Heart left ventricle (tissue), 16 donors: ENCODE data around the gene MYO5A. TPM values are rescaled to one million over a fixed set of nuclear protein-coding genes. Genes with fewer than 3 reads are reported as not detected.
"Not testable (repeated sequence)": the region's sequence is repeated elsewhere in the genome, so short reads cannot be mapped to it uniquely, and the experiment has no call there.

Experiments
- ATAC-seq, 4 donors: fragments of 200-7000 bp; cut with Tn5 transposase; one replicate each; pipeline ENCODE4 v1.9.1; 2020 to 2022; ENCODE audit warnings: moderate library complexity in 4 of 4, mild to moderate bottlenecking in 3 of 4, moderate number of reproducible peaks in 1 of 4
- DNase-seq, 5 donors: peaks; one replicate each; pipeline ENCODE4 v3.0.0-alpha.2; 2020
- H3K27ac ChIP-seq, 12 donors: fragments of 200-600 bp; sonication (generic) in 4 of 12; one replicate each; pipeline versions ENCODE4 v1.5.0 to v1.8.0; 2016 to 2022; ENCODE audit warnings: mild to moderate bottlenecking in 2 of 12
- H3K27me3 ChIP-seq, 9 donors: fragments of 200-600 bp; sonication (generic) in 2 of 9; one replicate each; pipeline versions ENCODE4 v1.5.1 to v1.8.0; 2016 to 2022; ENCODE audit warnings: mild to moderate bottlenecking in 3 of 9
- H3K36me3 ChIP-seq, 9 donors: fragments of 200-600 bp; sonication (generic) in 2 of 9; one replicate each; pipeline versions ENCODE4 v1.5.0 to v1.8.0; 2018 to 2022; ENCODE audit warnings: mild to moderate bottlenecking in 2 of 9
- H3K4me1 ChIP-seq, 12 donors: fragments of 200-600 bp; sonication (generic) in 4 of 12; one replicate each; pipeline versions ENCODE4 v1.5.0 to v1.8.0; 2016 to 2022; ENCODE audit warnings: mild to moderate bottlenecking in 3 of 12
- H3K4me3 ChIP-seq, 12 donors: fragments of 200-600 bp; sonication (generic) in 4 of 12; one replicate each; pipeline versions ENCODE4 v1.5.0 to v1.8.0; 2017 to 2022; ENCODE audit warnings: mild to moderate bottlenecking in 9 of 12, moderate library complexity in 4 of 12
- H3K9me3 ChIP-seq, 12 donors: fragments of 200-600 bp; sonication (generic) in 4 of 12; one replicate each; pipeline versions ENCODE4 v1.5.0 to v1.8.0; 2016 to 2022; ENCODE audit warnings: mild to moderate bottlenecking in 1 of 12
- CTCF ChIP-seq, 12 donors: fragments of 200-600 bp; sonication (generic) in 4 of 12; IDR thresholded peaks; one replicate each; pipeline versions ENCODE4 v1.5.0 to v1.8.0; 2018 to 2022; ENCODE audit warnings: antibody characterized with exemption in 12 of 12, mild to moderate bottlenecking in 5 of 12
- POLR2A ChIP-seq, 2 donors: fragments of 450-650 bp; IDR thresholded peaks; one replicate each; pipeline ENCODE4 v1.6.1; 2017; ENCODE audit warnings: antibody characterized with exemption in 2 of 2, mild to moderate bottlenecking in 2 of 2, moderate library complexity in 2 of 2
- WGBS, 4 donors: extraction: QIAGEN DNeasy Blood & Tissue Kit in 2 of 4; methylation state at CpG; one replicate each; pipeline versions ENCODE4 v1.1.5 to v1.1.7; 2013 to 2018; 5-methylcytosine and 5-hydroxymethylcytosine counted together
- intact Hi-C, 10 donors: fragments of 100-400 bp; cut with DNase I; formaldehyde crosslinking; loops; one replicate each; pipeline versions ENCODE4 v1.11.1 to v1.14.2; 2022
- polyA plus RNA-seq, 2 donors: library from polyadenylated mRNA; stranded (reverse); fragments of 200-250 nt; gene quantifications; one replicate each; pipeline ENCODE4 v1.2.3, GENCODE V29; 2013
- total RNA-seq, 9 donors: library from RNA; depleted of rRNA in 2 of 9; stranded (reverse); fragments of >200 nt in 2 of 9; fragmentation: NEBNext Ultra II Directional in 3 of 9; extraction: Animal tissue kit (Norgen Biotek cat#: 25700) in 3 of 9; gene quantifications; one replicate each; pipeline versions ENCODE4 v1.1.0 to v1.2.4, GENCODE V29; 2016 to 2023
- donor health status: ischemic (EF 13 %, LVEDD 7.1; RV severe dilation, severe dysfunction).
- donor health status: healthy with polysubstance abuse.
- donor health status: DM: no; HTN: yes; CAD: no.
- donor health status: DM: no; HTN: no; CAD: no.
- donor health status: ischemic (EF 25% LVEDD 6.9; RV normal size, moderate dysfunction).
- donor health status: ischemic (EF 25% LVEDD 5.7; RV mildly dilated, moderate dysfunction).
- donor health status: healthy.
- donor health status: DM: yes; HTN: yes; CAD: no.
- donor health status: ischemic (EF 35%, LVEDD 5.7; RV mildly dilated, moderate dysfunction).
- donor health status: nonischemic (EF 11% LVEDD 7.7; RV severe dilation, severe dysfunction).
- donor health status: DM: yes; HTN: yes; CAD: no.
- donor health status: PGD.
- donor health status: ischemic (EF 29% LVEDD 5.4; RV normal size, mild dysfunction).
- donor health status: nonischemic (EF 23%, LVEDD 6.1; RV moderate dilation, normal function).

The MYO5A gene
- total and polyA plus RNA-seq, 11 donors: 3.2 to 29.6 (median 6.9) TPM

GRCh38 chr15:52440946-52441345 lies 87.7 kb downstream of the MYO5A start:
- H3K27ac ChIP-seq: peak overlapping the region in 1 of 12 donors; percentile 63

GRCh38 chr15:52440414-52440813 lies 88.3 kb downstream of the MYO5A start:
- DNase-seq: no peak
- Histone ChIP-seq H3K9me3 (no peaks in the 10 kb centered on the region), H3K4me3 (no peak overlapping the region), H3K36me3 (no peaks in the 10 kb centered on the region), H3K4me1 (peaks cover 0 to 64% (median 18%) of the 10 kb centered on the region in 12 donors), H3K27ac (peak overlapping the region in 1 of 12 donors; percentile 63), H3K27me3 (no peaks in the 10 kb centered on the region)
- TF ChIP-seq POLR2A (IDR thresholded peaks at IDR 0.05) (no peak), CTCF (IDR thresholded peaks at IDR 0.05) (no peak)
- no peak for ATAC-seq
- intact Hi-C loops: loop anchor here in 1 of 10 donors (10.0 kb wide), 1 partner anchor 84 kb away; the partner anchor contains the start of gene MYO5A
- WGBS, 4 donors: 68 to 89% (median 87%) methylated on average over 4 of the region's 4 CpGs

More at GRCh38 chr15:52440946-52441345, 87.7 kb downstream of the MYO5A start:
- Histone ChIP-seq H3K27me3 (no peaks in the 10 kb centered on the region), H3K4me1 (peaks cover 0 to 69% (median 19%) of the 10 kb centered on the region in 12 donors), H3K4me3 (no peak overlapping the region), H3K9me3 (peaks cover 0 to 4% (median 0%) of the 10 kb centered on the region in 12 donors), H3K36me3 (no peaks in the 10 kb centered on the region)
- DNase-seq (no peak), ATAC-seq (no peak)
- 63 to 87% (median 73%) methylated on average over 2 of the region's 2 CpGs for WGBS, 4 donors
- TF ChIP-seq POLR2A (IDR thresholded peaks at IDR 0.05): no peak
- no peak for TF ChIP-seq CTCF (IDR thresholded peaks at IDR 0.05)
- intact Hi-C loops: loop anchor here in 1 of 10 donors (10.0 kb wide), 1 partner anchor 84 kb away; the partner anchor contains the start of gene MYO5A

- no peak for DNase-seq
- H3K27ac ChIP-seq: peak overlapping the region in 2 of 12 donors; percentile 22 to 63
- H3K36me3 ChIP-seq: no peaks in the 10 kb centered on the region
- no peak for ATAC-seq
- TF ChIP-seq POLR2A (IDR thresholded peaks at IDR 0.05): no peak
- H3K4me3 ChIP-seq: no peak overlapping the region
- intact Hi-C loops: no loop called here
- H3K9me3 ChIP-seq: no peaks in the 10 kb centered on the region
- H3K27me3 ChIP-seq: no peaks in the 10 kb centered on the region
- H3K4me1 ChIP-seq: peaks cover 0 to 54% (median 15%) of the 10 kb centered on the region in 12 donors
Measured at GRCh38 chr15:52439470-52439869, 89.2 kb downstream of the MYO5A start.

GRCh38 chr15:52439042-52439441 lies 89.6 kb downstream of the MYO5A start:
- DNase-seq, ATAC-seq, H3K4me3 ChIP-seq, intact Hi-C loops, H3K36me3 ChIP-seq, H3K9me3 ChIP-seq, H3K27me3 ChIP-seq: not testable (repeated sequence)
- peaks cover 0 to 52% (median 15%) of the 10 kb centered on the region in 12 donors for H3K4me1 ChIP-seq
- WGBS, 4 donors: 87 to 96% (median 95%) methylated on average over 8 to 9 of the region's 9 CpGs
- peak overlapping the region in 1 of 12 donors; percentile 59 for H3K27ac ChIP-seq

- peak in 2 of 5 donors; percentile 16 to 33 for DNase-seq
- H3K4me3 ChIP-seq: no peak overlapping the region
- TF ChIP-seq POLR2A (IDR thresholded peaks at IDR 0.05) (no peak), CTCF (IDR thresholded peaks at IDR 0.05) (no peak)
- H3K27ac ChIP-seq: peak overlapping the region in 1 of 12 donors; percentile 59
- 51 to 67% (median 59%) methylated on average over 4 of the region's 4 CpGs for WGBS, 4 donors
- H3K4me1 ChIP-seq: peaks cover 0 to 52% (median 15%) of the 10 kb centered on the region in 12 donors
- H3K36me3 ChIP-seq: no peaks in the 10 kb centered on the region
- H3K9me3 ChIP-seq: no peaks in the 10 kb centered on the region
- intact Hi-C loops: no loop called here
- H3K27me3 ChIP-seq: no peaks in the 10 kb centered on the region
- peak in 3 of 4 donors; percentile 29 to 58 (median 33) for ATAC-seq
Measured at GRCh38 chr15:52438047-52438446, 90.6 kb downstream of the MYO5A start.
